Epithelial cell of esophagus (primary cell): ENCODE data around the gene CHRNB1.

ENCODE experiments used
- DNase-seq: peaks from one replicate; pipeline ENCODE4 v3.0.0; 2010; ENCODE audit warnings: low read depth
- H3K4me3 ChIP-seq: 2 replicates; pipeline ENCODE4 v1.5.1; 2011; ENCODE audit warnings: mild to moderate bottlenecking, low read length, control low read depth
- TF ChIP-seq, protein P1 (sequence below): IDR thresholded peaks from 2 replicates; pipeline ENCODE4 v1.5.1; 2011; ENCODE audit warnings: low read depth, mild to moderate bottlenecking, low read length, control low read depth, inconsistent platforms; ENCODE audit not compliant: insufficient read depth; ENCODE audit errors: missing control alignments

Gene CHRNB1, protein sequence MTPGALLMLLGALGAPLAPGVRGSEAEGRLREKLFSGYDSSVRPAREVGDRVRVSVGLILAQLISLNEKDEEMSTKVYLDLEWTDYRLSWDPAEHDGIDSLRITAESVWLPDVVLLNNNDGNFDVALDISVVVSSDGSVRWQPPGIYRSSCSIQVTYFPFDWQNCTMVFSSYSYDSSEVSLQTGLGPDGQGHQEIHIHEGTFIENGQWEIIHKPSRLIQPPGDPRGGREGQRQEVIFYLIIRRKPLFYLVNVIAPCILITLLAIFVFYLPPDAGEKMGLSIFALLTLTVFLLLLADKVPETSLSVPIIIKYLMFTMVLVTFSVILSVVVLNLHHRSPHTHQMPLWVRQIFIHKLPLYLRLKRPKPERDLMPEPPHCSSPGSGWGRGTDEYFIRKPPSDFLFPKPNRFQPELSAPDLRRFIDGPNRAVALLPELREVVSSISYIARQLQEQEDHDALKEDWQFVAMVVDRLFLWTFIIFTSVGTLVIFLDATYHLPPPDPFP

DNA sequence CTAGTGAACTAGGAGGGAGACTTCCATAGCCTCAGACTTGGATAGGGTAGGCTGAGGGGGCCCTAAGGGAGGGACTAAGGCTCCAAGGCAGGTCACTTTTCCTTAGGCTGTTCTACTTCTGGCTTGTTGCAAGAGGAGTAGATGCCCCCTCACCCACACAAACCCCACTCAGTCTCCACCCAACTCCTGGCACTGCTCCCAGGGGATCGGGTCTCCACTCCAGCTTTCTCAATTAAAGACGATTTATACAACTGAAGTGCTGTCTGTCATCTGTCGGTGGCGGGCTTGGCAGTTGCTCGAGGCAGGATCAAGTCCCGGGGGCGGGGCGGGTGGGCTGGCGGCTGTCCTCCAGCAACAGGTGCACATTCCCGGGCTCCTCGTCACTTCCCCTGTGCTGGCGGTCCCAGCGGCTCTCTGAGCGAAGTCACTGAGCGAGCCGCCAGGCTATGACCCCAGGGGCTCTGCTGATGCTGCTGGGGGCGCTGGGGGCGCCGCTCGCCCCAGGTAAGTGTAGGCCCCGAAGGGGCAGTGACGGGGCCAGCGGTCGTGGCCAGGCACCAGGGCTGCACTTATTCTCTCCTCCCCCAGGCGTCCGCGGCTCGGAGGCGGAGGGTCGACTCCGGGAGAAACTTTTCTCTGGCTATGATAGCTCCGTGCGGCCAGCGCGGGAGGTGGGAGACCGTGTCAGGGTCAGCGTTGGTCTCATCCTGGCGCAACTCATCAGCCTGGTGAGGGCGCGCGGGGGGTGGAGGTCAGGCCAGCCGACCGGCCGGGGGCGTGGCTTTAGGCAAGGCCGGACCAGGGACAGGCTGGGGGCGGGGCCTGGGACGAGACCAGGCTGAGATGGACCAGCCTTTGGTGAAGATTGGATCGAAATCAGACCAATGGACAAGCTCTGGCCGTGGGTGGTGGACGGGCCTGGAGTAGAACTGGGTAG is at the start of gene CHRNB1:
TSS of gene CHRNB1 (plus strand) at position 380 of the 937 bp plus-strand sequence. CDS start at position 447, 67 bp downstream.
- TF ChIP-seq, protein P1, sequence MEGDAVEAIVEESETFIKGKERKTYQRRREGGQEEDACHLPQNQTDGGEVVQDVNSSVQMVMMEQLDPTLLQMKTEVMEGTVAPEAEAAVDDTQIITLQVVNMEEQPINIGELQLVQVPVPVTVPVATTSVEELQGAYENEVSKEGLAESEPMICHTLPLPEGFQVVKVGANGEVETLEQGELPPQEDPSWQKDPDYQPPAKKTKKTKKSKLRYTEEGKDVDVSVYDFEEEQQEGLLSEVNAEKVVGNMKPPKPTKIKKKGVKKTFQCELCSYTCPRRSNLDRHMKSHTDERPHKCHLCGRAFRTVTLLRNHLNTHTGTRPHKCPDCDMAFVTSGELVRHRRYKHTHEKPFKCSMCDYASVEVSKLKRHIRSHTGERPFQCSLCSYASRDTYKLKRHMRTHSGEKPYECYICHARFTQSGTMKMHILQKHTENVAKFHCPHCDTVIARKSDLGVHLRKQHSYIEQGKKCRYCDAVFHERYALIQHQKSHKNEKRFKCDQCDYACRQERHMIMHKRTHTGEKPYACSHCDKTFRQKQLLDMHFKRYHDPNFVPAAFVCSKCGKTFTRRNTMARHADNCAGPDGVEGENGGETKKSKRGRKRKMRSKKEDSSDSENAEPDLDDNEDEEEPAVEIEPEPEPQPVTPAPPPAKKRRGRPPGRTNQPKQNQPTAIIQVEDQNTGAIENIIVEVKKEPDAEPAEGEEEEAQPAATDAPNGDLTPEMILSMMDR = no peak
- peak; percentile 50 for DNase-seq
- peak within 1 kb of the TSS; percentile 21 for H3K4me3 ChIP-seq

DNA sequence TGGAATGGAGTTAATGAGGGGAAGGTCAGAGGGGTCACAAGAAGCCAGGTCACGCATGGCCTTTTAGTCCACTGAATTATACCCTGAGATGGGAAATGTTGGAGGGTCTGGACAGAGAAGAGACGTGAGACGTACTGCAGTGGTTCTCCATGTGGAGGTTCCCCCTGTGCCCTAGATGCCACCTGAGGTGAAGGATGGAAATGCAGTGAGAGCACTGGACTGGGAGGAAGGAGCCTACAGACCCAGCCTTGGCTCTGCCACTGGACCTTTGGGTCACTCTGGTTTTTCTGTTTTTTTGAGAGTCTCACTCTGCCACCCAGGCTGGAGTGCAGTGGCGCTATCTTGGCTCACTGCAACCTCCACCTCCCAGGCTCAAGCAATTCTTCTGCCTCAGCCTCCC is 48.7 kb upstream of the CHRNB1 start:
- DNase-seq = no peak
- TF ChIP-seq, protein P1 = peak; percentile 14
- H3K4me3 ChIP-seq = no peak overlapping the region

DNA sequence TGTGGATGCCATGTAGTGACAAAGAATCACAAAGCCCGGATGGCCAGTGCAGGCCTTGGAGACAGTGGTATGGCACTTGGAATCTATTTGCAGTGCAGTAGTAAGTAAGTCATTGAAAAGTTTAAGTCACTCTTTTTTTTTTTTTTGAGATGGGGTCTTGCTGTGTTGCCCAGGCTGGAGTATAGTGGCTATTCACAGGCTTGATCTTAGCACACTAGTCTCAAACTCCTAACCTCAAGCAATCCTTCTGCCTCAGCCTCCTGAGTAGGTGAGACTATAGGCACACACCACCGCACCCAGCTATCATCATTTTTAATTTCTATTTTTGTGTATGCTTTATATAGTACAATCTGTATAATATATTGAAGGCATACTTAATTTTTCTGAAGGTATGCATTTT is 46.2 kb upstream of the CHRNB1 start:
- DNase-seq = no peak
- TF ChIP-seq, protein P1 = no peak
- H3K4me3 ChIP-seq = no peak overlapping the region

DNA sequence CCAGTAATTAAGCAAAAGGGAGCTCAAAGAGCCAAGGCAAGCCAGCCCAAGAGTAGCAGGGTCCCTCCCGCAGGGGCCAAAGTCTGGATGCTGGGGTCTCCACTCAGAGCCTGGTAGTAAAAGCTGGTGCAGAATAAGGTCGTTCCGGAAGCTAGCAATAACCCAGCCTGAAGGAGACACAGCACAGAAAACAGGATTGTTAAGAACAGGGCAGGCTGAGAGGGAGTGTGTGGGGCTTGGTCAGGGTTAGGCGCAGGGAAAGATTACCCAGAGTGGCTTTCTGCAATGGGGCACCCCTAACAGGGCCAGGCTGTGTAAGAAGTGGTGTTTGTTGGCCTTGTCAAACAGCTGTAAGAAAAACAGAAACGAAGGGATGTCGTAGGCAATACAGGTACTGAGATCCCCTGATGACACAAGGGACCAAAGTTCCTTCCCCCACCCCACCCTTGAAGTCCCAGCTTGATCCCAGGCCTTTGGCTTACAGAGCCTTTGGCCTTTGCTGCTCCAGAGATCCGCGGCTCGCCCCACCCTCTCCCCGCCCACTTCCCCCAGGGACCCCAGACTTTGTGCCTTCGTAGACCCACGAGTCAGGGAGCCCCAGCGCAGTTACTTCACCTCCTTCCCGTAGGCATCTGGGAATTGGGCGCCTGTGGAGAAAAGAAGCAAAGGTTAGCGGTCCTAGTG is 41.7 kb upstream of the CHRNB1 start:
- TF ChIP-seq, protein P1 = no peak
- H3K4me3 ChIP-seq = peak overlapping the region; percentile 76
- DNase-seq = no peak

DNA sequence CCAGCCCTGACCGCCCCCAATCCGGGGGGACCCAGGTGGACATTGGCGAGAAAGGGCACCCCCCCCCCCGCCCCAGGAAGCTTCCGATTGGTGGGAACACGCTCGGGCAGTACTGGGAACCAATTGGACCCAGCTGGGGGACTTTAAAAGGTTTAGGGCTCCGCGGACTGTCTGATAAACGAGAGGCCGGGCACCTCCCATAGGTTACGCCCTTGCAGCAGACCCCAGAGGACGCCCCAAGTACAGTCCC is 41.2 kb upstream of the CHRNB1 start:
- peak overlapping the region; percentile 76 for H3K4me3 ChIP-seq
- DNase-seq = no peak
- TF ChIP-seq, protein P1 = no peak

DNA sequence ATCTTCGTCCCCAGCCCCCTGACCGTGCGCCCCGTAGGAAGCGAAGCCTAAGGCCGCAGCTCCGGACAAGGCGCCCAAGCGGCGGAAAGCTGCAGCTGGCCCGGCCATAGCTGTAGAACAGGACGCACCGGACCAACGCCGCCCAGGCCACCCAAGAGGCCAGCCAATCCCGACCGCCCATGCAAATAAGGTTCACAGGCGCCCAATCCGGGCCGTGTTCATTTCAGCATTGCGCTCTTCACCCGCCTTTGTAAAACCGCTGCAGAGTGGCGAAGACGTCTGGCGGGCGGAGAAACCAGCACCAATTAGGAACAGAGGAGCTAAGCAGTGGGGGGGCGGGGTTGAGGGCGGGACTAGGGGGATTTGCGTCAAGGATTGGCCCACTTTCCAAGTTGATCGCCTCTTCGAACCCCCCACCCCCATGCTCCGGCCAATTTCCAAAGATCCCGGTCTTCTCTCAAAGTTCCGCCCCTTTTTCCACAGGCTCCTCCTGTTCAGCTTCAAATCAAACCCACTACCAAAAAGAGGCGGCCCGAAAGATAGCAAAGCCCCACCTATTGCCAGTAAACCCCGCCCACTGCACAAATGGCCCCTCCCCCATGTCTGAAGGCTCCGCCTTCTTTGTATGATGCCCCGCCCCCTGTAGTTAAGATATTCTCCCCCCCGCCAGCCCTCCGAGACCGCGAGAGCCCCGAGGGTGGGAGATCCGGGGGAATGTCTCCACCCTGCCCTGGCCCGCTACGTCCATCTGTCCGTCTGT is 40.7 kb upstream of the CHRNB1 start, which contains the start of gene TMEM256:
TSS of gene TMEM256 (minus strand) at position 121 of the 760 bp plus-strand sequence. CDS start at position 108, 13 bp downstream.
- H3K4me3 ChIP-seq = peak within 1 kb of the TSS; percentile 76
- TF ChIP-seq, protein P1 = no peak
- peak; percentile 100 for DNase-seq
